Peyer's patch (tissue), 4 donors: ENCODE data around the gene BHMT. TPM values are rescaled to one million over a fixed set of nuclear protein-coding genes. Genes with fewer than 3 reads are reported as not detected.

Source experiments
- DNase-seq, 3 donors: peaks; one replicate each; pipeline ENCODE4 v3.0.0-alpha.2; 2017 to 2019
- H3K27ac ChIP-seq, 4 donors: fragments of 200-600 bp; sonication (generic); one replicate each; pipeline ENCODE4 v1.5.1; 2016 to 2019
- H3K27me3 ChIP-seq, 2 donors: fragments of 200-600 bp; sonication (generic); one replicate each; pipeline ENCODE4 v1.5.1; 2019
- H3K36me3 ChIP-seq, 3 donors: fragments of 200-600 bp; sonication (generic); one replicate each; pipeline ENCODE4 v1.5.1; 2016 to 2019
- H3K4me1 ChIP-seq, 4 donors: fragments of 200-600 bp; sonication (generic); one replicate each; pipeline ENCODE4 v1.5.1; 2016 to 2019
- H3K4me3 ChIP-seq, 4 donors: fragments of 200-600 bp; sonication (generic); 1 replicate in 3 of 4; 2 replicates in 1 of 4; pipeline ENCODE4 v1.5.1; 2016 to 2019; ENCODE audit warnings: mild to moderate bottlenecking in 1 of 4
- H3K9me3 ChIP-seq, 4 donors: fragments of 200-600 bp; sonication (generic); one replicate each; pipeline ENCODE4 v1.5.1; 2016 to 2019; ENCODE audit warnings: mild to moderate bottlenecking in 1 of 4
- POLR2A ChIP-seq, 2 donors: fragments of 450-650 bp; IDR thresholded peaks; one replicate each; pipeline ENCODE4 v1.5.1; 2017; ENCODE audit warnings: antibody characterized with exemption in 2 of 2, mild to moderate bottlenecking in 2 of 2, moderate library complexity in 2 of 2
- total RNA-seq, 4 donors: library from RNA; depleted of rRNA; stranded (reverse); fragments of >200 nt; gene quantifications; one replicate each; pipeline ENCODE4 v1.1.0, GENCODE V29; 2016
- TF ChIP-seq, protein P1 (sequence below), 6 experiments: fragments of 450-650 bp in 4 of 6; fragments of 200-600 bp in 2 of 6; sonication (generic) in 1 of 6; IDR thresholded peaks; one replicate each; pipeline ENCODE4 v1.5.1; 2017 to 2019; ENCODE audit warnings: antibody characterized with exemption in 6 of 6, mild to moderate bottlenecking in 3 of 6, moderate library complexity in 1 of 6

The BHMT gene
- total RNA-seq, 4 donors from 2014 or later, result not detected

DNA sequence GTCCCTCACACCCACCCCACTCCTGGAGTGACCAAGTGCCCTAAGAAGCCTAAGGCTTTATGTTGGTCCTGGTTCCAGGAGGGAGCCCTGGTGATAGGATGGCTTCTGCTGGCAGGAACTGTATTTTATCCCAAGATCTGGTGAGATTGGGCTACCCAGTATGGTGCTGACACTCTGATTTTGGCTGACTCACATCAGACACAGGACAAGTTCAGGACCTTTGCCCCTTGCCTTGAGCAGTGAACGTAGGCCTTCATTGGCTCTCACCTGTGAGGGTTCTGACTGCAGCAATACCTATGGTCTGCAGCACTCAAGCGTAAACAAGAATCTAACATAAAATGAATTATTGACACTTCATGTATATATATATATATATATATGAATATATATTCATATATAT is 25.0 kb downstream of the BHMT start:
- Histone ChIP-seq H3K9me3 (peaks cover 0 to 4% (median 0%) of the 10 kb centered on the region in 4 donors), H3K27ac (no peak overlapping the region), H3K27me3 (no peaks in the 10 kb centered on the region), H3K36me3 (no peaks in the 10 kb centered on the region), H3K4me1 (peaks cover 0 to 12% (median 0%) of the 10 kb centered on the region in 4 donors), H3K4me3 (no peak overlapping the region)
- no peak for TF ChIP-seq POLR2A (IDR thresholded peaks at IDR 0.05)
- TF ChIP-seq, protein P1, sequence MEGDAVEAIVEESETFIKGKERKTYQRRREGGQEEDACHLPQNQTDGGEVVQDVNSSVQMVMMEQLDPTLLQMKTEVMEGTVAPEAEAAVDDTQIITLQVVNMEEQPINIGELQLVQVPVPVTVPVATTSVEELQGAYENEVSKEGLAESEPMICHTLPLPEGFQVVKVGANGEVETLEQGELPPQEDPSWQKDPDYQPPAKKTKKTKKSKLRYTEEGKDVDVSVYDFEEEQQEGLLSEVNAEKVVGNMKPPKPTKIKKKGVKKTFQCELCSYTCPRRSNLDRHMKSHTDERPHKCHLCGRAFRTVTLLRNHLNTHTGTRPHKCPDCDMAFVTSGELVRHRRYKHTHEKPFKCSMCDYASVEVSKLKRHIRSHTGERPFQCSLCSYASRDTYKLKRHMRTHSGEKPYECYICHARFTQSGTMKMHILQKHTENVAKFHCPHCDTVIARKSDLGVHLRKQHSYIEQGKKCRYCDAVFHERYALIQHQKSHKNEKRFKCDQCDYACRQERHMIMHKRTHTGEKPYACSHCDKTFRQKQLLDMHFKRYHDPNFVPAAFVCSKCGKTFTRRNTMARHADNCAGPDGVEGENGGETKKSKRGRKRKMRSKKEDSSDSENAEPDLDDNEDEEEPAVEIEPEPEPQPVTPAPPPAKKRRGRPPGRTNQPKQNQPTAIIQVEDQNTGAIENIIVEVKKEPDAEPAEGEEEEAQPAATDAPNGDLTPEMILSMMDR (IDR thresholded peaks at IDR 0.05), result no peak
- no peak for DNase-seq

DNA sequence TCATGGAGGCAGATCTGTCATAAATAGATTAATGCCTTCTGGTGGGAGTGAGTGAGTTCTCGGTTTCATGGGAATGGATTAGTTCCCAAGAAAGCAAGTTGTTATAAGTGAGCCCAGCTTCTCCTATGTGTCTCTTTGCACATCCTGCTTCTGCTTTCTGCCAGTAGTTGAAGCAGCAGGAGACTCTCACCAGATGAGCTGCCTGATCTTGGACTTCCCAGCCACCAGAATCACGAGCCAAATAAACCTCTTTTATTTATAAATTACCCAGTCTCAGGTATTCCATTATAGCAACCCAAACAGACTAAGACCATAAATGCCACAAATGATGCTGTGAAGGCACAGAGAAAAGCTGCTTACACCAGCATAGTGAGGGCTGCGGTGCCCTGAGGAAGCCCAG is 28.9 kb downstream of the BHMT start:
- TF ChIP-seq, protein P1 (IDR thresholded peaks at IDR 0.05), result no peak
- TF ChIP-seq POLR2A (IDR thresholded peaks at IDR 0.05), result no peak
- Histone ChIP-seq H3K9me3 (peaks cover 0 to 4% (median 0%) of the 10 kb centered on the region in 4 donors), H3K27ac (no peak overlapping the region), H3K4me1 (no peaks in the 10 kb centered on the region), H3K27me3 (no peaks in the 10 kb centered on the region), H3K4me3 (no peak overlapping the region), H3K36me3 (no peaks in the 10 kb centered on the region)
- no peak for DNase-seq

DNA sequence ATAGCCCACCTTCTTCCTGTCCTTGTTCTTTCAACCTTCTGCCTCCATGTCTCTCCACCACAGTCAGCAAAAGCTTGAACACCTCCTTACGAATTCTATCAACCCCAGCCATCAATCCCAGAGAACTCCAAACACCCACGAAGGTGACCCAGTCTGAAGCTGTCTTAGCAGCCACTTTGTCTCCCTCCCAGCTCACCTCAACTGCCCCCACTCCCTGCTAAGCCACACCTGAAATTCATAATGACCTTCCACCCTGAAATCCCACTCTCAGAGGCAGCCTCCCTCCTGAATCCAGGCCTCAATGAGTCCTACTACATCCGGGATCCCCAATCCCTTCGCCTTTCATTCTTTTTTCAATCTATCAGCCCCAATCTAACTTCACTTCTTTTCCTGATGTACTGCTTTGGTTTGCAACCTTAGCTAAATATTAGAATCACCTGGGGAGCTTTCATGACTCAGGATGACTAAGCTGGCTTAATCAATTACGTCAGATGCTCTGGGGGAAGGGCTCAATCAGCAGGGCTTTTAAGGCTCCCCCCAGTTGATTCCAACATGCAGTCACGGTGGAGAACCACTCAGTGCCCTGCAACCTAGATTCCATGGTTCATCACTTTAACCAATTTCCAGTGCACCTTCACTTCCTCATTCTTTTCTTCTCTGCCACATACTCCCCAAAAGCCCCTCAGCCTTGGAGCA is 32.2 kb downstream of the BHMT start:
- no peak overlapping the region for H3K4me3 ChIP-seq
- H3K27ac ChIP-seq, result no peak overlapping the region
- H3K36me3 ChIP-seq, result no peaks in the 10 kb centered on the region
- DNase-seq, result no peak
- H3K9me3 ChIP-seq, result peaks cover 0 to 4% (median 0%) of the 10 kb centered on the region in 4 donors
- no peak for TF ChIP-seq POLR2A (IDR thresholded peaks at IDR 0.05)
- TF ChIP-seq, protein P1 (IDR thresholded peaks at IDR 0.05), result no peak
- no peaks in the 10 kb centered on the region for H3K27me3 ChIP-seq
- H3K4me1 ChIP-seq, result no peaks in the 10 kb centered on the region

DNA sequence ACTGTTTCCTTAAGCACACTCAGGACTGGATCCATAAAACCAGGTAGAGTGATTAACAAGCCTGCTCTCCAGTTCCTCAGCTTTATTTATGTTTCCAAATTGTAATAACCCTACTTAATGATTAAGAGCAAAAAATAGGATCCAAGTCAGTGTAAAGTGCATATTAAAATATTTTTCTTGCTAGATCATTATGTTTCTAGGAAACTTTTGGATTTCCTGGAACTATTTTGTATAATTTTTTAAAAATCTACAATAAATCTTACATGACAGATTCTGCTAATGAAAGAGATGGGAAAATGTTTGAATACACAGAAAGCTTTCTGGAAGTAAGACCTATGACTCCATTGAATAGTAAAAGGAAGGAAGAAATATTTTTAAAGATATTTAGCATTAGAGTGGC is 35.5 kb downstream of the BHMT start:
- no peak for DNase-seq
- no peaks in the 10 kb centered on the region for H3K9me3 ChIP-seq
- no peaks in the 10 kb centered on the region for H3K27me3 ChIP-seq
- H3K36me3 ChIP-seq, result no peaks in the 10 kb centered on the region
- no peak for TF ChIP-seq POLR2A (IDR thresholded peaks at IDR 0.05)
- TF ChIP-seq, protein P1 (IDR thresholded peaks at IDR 0.05), result no peak
- H3K27ac ChIP-seq, result no peak overlapping the region
- H3K4me1 ChIP-seq, result no peaks in the 10 kb centered on the region
- no peak overlapping the region for H3K4me3 ChIP-seq

DNA sequence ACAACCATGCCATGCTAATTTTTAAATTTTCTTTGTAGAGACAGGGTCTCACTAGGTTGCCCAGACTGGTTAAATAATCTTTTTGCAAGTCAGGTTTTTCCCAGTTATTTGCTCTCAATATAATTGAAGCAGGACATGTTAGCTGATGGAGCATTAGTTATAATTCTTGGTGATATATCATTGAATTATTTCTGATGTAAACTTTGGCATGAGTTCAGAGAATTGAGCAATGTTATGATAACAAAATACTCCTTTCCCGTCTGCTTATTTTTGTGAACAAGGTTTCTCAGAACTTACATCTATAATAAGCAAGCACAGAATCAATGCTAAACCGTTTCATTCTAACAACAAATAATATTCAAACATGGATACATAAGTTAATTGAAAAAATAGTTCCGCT is 37.8 kb downstream of the BHMT start:
- no peaks in the 10 kb centered on the region for H3K9me3 ChIP-seq
- TF ChIP-seq POLR2A (IDR thresholded peaks at IDR 0.05), result no peak
- no peak overlapping the region for H3K4me3 ChIP-seq
- no peaks in the 10 kb centered on the region for H3K4me1 ChIP-seq
- H3K36me3 ChIP-seq, result no peaks in the 10 kb centered on the region
- H3K27ac ChIP-seq, result no peak overlapping the region
- no peaks in the 10 kb centered on the region for H3K27me3 ChIP-seq
- no peak for DNase-seq

DNA sequence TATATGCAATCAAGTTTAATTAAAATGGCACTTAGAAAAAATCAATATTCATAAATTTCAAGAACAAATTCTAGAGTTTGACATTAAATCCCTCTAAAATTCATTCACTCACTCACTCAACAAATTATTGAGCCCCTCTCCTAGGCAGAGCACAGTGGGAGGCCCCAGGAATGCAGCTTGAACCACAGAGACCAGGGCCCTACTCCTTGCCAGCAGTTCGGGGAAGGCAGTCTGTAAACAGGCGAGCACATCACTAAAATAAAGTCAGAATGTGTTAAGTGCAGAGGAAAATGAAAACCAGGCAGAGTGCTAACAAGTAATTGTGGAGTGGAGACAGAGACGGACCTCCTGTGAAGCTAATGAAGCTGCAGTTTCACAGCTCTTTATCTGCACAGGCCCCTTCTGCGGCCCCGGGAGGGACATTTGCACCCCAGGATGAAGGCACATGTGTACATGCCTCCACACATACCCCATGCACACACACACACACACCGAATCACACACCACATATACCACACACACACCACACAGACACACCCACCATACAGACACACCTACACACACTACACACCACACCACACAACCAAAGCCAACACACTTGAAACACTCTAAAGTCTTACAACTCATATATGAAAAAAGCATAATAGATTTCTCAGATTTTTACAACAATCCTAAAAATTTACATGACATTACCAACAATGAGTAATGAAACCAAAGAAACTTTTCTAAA is 40.5 kb downstream of the BHMT start:
- DNase-seq, result no peak
- Histone ChIP-seq H3K27me3 (no peaks in the 10 kb centered on the region), H3K4me3 (no peak overlapping the region), H3K4me1 (no peaks in the 10 kb centered on the region), H3K9me3 (no peaks in the 10 kb centered on the region), H3K27ac (no peak overlapping the region), H3K36me3 (no peaks in the 10 kb centered on the region)
- TF ChIP-seq, protein P1 (IDR thresholded peaks at IDR 0.05), result no peak
- TF ChIP-seq POLR2A (IDR thresholded peaks at IDR 0.05), result no peak
